ENCODE data around the gene ARL5A.

The ARL5A gene

DNA sequence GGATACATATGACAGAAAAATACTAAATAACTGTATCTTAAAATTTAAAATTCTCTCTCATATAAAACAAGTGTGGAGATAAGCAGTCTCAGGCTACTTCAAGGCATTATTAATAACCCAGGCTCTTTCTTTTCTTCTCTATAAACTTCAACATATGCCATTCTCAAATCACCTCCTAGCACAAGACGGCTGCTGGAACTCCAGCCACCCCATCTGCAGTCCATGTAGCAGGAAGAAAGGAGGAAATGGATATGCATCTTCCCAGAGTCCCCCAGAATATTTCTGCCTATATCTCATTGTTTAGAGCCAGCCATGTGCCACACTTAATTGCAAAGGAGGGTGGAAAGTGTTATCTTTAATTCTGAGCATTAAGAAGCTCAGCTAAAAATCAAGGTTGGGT is 58.6 kb downstream of the ARL5A start:
- no peak for TF ChIP-seq CTCF (IDR thresholded peaks at IDR 0.05; ENCODE audit: insufficient read depth, missing control alignments)
- DNase-seq (ENCODE audit: insufficient read length, low spot score) (no peak), FAIRE-seq (no peak)

DNA sequence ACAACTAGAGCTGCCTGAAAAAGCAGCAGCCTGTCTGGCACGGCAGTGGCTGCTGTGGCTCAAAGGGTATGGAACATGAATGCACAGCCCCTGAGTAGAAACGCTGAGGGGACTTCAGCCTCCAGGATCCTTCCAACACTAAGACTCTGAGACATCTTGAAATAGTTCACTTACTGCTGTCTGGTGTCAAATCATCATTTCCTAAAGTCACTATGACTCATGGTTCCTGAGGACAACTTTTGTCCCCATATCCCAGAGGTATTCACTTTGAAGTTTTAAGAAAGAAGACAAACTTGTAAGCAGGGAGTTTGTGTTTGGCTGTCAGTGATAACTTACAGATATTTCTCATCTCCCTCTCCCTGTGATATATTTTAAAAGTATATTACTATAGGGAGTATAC is 60.7 kb downstream of the ARL5A start:
- no peak for FAIRE-seq
- no peak for TF ChIP-seq CTCF (IDR thresholded peaks at IDR 0.05; ENCODE audit: insufficient read depth, missing control alignments)
- no peak for DNase-seq (ENCODE audit: insufficient read length, low spot score)

DNA sequence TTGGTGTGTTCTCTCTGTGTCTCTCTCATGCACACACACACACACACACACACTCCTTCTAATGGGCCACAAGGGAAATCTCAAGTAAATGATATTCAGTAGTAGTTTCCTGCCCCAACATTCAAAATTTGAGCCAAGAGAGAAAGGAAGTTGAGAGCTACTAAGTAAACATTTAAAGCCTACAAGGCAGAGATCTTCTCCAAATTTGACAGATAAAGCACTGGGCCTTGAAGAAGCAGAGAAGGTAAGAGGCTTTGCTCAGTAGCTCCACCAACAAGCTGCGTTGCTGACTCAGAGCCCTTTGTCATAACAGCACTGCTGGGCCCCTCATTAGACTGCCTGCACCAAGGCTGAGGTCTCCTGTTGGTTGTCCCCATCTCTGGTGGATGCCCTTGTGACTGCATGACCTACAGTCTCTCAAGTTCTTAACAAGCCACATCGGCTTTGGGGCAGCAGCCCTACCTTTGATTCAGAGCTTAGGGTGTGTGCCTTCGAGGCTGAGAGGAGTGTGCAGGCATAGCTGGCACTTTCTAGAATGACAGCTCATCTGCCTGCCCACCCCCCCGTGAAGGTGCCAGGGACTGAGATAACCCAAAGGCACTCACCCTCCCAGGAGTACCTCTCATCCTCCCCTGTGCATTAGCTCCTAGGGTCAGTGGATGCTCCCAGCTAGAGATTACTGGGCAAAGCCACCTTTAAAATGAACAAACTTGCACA is 61.6 kb downstream of the ARL5A start:
- no peak for DNase-seq (ENCODE audit: insufficient read length, low spot score)
- no peak for FAIRE-seq
- TF ChIP-seq CTCF (IDR thresholded peaks at IDR 0.05; ENCODE audit: insufficient read depth, missing control alignments) = no peak

DNA sequence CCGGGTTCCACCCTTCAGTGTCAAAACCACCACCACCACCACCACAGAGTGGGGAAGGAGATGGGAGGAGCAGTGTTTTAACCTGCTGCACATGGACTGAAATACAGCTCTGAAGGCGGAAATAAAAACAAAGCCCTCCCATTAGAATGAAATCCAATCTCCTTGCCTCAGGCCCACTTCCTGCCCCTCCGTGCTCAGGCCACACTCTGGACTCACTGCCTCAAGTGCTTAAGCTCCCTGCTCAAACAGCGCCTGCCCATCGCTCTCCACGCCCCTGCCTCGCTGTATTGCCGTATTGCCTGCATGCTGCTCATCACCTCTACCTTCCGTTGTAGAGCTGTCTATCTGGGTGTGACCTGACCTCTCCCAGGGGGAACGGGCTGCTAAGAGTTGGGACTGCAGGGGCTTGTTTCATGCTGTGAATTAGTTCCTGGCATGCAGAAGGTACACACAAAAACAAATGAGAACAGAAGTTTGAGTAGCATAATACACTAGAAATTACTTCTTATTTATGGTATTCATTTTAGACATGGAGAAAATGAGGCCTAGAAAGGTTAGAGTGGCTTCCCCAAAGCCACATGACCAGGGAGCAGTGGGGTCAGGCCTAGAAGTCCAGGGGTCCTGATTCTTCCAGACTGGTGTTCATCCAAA is 62.3 kb downstream of the ARL5A start:
- no peak for TF ChIP-seq CTCF (IDR thresholded peaks at IDR 0.05; ENCODE audit: insufficient read depth, missing control alignments)
- FAIRE-seq = no peak
- DNase-seq (ENCODE audit: insufficient read length, low spot score) = no peak

- DNase-seq (ENCODE audit: insufficient read length, low spot score) (no peak), FAIRE-seq (no peak)
- no peak for TF ChIP-seq CTCF (IDR thresholded peaks at IDR 0.05; ENCODE audit: insufficient read depth, missing control alignments)
These were observed 65.5 kb downstream of the ARL5A start for GRCh38 chr2:151762694-151763093.

- TF ChIP-seq CTCF (IDR thresholded peaks at IDR 0.05; ENCODE audit: insufficient read depth, missing control alignments) = no peak
- DNase-seq (ENCODE audit: insufficient read length, low spot score) (no peak), FAIRE-seq (no peak)
These were observed 66.5 kb downstream of the ARL5A start for GRCh38 chr2:151761687-151762086.

DNA sequence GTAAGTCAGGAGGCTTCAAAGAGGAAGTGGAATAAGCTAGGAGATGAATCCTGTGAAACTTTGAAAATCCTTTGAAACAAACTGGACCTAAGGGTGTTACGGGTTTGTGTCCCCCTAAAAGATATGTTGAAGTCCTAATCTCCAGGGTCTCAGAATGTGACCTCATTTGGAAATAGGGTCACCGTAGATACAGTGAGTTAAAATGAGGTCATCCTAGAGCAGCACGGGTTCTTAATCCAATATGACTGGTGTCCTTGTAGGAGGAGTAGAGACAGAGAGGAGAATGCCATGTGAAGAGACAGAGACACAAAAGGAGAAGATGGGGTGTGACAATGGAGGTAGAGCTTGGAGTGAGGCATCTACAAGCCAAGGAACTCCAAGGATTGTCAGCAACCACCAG is 67.0 kb downstream of the ARL5A start:
- DNase-seq (ENCODE audit: insufficient read length, low spot score) = no peak
- no peak for TF ChIP-seq CTCF (IDR thresholded peaks at IDR 0.05; ENCODE audit: insufficient read depth, missing control alignments)
- FAIRE-seq = no peak
